NCI-H774 (cell line): Measurements from ENCODE around the gene ERCC6L2.

Source experiments
- DNase-seq: peaks from one replicate; lab custom pipeline; 2025; lab: John Stamatoyannopoulos, UW

Gene ERCC6L2

DNA sequence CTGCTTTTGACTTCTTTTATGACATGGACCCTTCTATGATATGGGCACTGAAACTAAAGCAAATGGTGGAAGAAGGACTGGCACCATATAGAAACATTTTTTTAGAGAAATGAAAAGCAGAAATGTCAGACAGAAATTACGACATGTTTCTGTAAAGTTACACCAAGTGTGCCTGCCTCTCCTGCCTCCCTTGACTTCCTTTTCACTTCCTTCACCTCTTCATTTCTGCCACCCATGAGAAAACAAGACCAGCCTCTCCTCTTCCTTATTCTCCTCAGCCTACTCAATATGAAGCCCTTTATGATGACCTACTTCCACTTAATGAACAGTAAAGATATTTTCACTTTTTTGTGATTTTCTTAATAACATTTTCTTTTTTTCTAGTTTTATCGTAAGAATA, 44.5 kb downstream of the ERCC6L2 start:
- DNase-seq, result no peak

DNA sequence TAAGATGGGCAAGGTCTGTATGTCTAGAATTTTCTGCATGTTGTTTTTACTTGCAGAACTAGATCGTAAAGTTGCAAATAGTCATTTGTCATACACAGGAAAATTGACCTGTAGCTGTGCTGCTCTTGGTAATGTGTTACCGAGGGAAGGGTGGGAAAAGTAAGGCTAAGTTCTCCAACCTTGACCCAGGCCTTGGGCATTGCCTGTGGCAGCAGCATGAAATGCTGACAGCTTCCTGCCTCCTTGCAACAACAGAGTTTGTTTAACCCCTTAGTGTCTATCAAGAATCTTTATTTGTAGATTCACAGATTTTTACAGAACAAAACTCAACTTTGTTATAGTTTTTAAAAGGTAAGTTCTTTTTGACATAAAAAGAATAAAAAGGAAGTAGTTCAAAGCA, 48.3 kb downstream of the ERCC6L2 start:
- DNase-seq, result no peak

DNA sequence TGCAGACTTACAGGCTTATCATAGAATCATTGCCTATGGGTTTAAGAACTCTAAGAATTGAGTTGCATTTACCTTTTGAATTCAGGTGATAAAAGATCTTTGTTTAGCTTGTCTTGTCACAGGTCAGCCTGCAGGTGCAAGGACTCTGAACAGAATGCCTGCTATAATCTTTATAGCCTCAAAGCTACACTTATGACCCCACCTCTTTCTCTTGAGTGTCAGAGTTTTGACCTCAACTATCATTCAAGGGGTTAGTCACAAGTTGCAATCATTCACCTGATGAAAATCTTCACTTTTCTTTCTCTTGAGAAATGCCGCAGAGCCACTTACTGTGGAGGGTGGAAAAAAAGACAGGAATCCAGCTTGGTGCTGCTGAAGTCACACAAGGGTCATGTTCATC, 49.5 kb downstream of the ERCC6L2 start:
- no peak for DNase-seq

DNA sequence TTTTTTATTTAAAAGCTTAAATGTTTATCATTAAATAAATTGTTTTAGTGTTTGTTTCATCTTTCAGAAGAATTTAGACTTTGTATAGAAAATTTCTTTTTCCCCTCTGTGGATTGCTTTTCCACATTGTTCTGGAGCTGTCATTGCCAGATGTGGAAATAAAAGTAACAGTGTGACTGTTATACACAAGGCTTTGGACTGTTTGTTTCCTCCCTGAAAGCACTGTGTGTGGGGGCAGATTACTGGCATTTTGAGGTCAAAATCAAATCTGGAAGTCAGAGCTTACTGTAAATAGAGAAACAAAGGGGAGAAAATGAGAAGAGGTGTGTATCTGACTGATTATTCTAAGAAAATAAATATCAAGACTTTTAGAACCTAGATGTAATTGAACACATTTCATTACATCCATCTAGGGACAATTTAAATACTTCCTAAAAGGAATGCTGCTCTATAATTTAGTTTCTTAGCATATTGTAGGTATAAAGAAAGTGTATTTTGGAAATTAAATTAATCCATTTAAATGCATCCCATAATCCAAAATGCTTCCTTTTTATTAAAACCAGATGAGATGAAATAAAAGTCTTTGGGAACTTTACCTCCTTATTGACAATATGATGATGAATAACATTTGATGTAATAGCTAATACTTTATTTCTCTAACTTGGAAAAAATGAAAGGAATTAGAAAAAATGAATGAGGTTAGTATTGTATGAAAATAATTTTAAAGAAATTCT, 51.9 kb downstream of the ERCC6L2 start:
- DNase-seq, result no peak

DNA sequence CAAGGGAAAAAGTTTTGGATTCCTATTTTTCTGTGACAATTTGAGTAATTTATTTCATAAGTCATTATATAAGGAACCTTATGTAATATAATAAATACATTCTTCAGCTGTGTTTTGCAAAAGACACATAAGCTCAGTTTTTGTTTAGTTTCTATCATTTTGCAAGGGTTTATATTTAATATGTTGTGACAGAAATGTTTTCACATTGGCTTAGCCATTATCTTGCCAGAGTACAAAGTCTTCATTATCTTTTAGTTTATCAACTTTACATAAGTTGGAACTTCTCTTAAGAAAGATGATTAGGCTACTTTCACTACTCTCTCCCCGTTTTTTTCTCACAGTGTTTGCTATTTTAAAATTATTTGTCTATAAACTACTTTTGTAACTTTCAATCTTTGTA, 54.8 kb downstream of the ERCC6L2 start:
- DNase-seq, result no peak

DNA sequence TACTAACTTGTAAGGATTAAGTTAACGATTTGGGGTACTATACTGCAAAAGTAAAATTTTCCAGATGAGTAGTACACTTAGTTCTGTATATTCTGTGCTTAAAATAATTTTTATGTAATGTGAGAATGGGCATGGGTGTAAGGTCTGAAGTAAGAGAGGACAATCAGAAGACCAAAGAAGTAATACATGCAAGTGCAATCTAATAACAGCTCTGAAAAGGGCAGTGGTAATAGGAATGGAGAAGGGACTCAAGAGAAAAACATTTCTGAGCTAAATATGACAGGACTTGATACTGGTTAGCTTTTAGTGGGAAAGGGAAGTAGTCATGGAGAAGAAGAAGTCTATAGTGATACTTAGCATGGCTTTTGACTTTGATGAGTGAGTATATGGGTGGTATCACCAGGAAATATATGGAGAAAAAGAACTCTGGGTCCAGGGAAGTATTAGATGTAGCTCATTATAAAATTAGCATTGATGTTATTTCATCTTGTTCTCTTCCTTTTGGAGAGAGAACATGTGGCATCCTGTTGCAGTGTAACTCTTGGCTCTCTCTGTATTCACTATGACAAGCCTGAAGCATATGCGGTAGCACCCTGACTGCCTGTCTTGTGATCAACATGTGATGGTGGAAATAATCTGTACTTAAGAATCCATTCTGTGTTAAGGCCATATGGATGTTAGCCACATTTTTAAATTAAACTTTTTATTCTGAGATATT, 60.5 kb downstream of the ERCC6L2 start:
- DNase-seq, result no peak

DNA sequence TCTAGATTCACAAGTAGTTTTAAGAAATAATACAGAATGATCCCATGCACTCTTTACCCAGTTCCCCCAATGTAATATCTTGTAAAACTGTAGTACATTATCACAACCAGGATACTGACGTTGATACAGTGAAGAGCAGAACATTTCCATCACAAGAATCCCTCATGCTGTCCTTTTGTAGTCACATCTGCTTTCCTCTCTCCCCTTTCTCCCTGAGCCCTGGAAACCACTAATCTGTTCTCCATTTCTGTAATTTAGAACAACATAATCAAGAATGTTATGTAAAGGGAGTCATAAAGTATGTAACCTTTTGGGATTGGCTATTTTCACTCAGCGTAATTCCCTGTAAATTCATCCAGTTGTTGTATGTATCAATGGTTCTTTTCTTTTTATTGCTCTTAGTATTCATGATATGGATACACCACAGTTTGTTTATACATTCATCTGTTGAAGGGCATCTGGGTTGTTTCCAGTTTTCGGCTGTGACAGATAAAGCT, 61.1 kb downstream of the ERCC6L2 start:
- DNase-seq, result no peak

DNA sequence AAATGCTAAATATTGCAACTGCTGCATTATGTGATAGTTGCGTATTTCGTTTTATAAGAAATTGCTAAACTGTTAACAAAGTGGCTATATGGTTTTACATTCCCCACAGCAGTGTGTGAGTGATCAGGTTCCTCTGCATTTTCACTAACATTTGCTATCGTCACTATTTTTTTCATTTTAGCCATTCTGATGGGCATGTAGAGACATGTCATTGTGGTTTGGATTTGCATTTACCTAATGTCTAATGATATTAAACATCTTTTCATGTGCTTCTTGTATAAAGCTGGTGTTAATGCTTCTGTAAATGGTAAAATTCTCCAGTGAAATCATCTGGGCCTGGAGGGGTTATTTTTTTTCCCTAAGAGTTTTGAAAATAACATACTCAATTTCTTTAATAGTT, 61.6 kb downstream of the ERCC6L2 start:
- DNase-seq, result no peak

DNA sequence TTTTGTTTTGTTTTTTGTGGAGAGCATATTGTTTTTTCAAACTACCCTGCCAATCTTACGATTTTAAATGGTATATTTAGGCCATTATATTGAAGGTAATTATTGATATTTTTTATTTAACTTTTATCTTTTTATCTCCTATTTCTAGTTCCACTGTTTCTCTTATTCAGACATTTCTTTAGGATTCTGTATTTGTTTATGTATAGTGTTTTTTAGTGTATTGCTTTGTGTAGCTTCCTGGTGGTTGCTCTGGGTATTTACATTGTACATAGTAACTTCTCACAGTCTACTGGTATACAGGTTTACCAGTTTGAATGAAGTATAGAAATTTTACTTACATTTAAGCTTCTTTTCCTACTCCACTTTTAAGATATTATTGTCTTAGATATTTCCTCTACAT, 63.2 kb downstream of the ERCC6L2 start:
- no peak for DNase-seq

DNA sequence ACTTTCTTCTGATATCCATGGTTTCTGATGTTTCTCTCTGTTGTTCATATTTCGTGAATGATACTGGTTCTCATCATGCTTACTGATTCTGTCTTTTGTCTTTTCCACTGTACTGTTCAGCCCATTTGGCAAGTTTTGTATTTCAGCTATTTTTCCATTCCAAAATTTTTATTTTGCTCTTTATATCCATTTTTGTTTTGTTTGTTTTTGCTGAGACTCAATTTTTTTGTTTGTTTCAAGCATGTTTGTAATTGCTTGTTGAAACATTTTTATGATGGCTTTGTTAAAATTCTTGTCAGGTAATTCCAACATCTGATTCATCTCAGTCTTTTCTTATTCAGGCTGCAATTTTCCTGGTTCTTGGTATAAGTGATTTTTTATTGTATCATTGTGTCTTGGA, 64.0 kb downstream of the ERCC6L2 start:
- no peak for DNase-seq

DNA sequence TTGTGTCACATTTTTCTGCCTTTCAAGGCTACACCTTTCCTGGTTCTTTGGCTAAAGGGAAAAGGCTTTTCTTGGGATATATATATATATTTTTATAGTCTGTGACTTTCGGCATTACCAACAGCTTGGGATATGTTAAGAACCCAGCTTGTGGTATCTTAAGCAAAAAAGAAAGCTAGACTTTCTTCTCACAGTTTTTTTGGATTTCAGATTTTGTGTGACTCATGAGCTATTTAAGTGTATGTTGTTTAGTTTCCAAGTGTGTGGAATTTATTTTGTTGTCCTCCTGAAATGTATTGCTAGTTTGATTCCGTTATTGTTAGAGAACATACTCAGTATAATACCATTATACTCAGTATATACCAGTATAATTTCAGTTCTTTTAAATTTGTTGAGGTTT, 64.8 kb downstream of the ERCC6L2 start:
- no peak for DNase-seq

DNA sequence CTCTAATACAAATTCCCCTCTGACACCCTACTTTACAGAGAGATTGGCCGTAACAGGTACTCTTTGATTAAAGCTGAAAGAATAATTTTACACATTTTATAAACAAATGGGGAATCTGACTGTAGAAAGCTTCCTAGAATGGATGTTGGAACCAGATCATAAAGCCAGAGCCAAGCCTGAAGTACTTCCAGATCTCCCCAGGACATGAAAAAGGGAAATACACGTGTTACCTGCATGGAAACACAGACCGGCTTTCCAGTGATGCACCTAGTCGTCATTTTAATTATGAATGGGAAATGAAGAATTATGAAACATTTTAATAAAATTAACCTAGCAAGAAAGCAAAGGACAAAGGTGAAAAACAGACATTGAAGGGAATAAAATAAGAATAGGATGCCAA, 66.5 kb downstream of the ERCC6L2 start:
- no peak for DNase-seq

DNA sequence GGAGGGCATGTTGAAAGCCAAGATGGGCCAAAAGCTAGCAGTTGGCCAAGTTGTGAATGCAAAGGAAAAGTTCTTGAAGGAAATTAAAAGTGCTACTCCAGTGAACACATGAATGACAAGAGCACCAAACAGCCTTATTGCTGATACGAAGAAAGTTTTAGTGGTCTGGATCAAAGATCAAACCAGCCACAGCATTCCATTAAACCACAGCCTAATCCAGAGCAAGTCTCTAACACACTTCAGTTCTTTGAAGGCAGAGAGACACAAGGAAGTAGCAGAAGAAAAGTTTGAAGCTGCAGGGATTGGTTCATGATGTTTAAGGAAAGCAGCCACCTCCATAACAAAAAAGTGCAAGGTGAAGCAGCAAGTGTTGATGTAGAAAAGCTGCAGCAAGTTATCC, 71.6 kb downstream of the ERCC6L2 start:
- no peak for DNase-seq

DNA sequence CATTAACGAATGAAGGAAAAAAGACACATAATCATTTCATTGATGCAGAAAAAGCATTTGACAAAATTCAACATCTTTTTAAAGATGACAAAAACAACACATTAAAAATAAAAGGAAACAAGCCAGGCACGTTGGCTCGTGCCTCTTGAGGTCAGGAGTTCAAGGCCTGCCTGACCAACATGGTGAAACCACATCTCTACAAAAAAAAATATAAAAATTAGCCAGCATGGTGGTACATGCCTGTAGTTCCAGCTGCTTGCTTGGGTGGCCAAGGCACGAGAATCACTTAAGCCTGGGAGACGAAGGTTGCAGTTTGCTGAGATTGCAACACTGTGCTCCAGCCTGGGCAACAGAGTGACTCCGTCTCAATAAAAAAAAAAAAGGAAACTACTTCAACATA, 77.0 kb downstream of the ERCC6L2 start:
- no peak for DNase-seq

DNA sequence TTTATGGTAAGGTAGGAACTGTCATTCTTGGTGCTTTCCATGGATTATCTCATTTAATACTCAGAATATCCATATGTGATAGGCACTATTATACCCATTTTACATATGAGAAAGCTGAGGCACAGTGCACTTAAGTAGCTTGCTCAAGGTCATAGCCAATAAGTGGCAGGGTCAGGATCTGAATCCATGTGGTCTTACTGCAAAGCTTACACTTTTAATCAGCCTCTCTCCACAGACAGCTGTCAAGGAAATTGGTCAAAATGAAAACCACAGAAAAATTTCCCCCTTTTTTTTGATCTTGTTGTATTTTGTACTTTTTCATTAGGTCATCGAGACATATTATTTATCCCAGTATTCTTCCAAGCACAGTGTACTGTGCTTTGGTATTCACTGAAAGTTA, 78.5 kb downstream of the ERCC6L2 start:
- DNase-seq, result no peak

DNA sequence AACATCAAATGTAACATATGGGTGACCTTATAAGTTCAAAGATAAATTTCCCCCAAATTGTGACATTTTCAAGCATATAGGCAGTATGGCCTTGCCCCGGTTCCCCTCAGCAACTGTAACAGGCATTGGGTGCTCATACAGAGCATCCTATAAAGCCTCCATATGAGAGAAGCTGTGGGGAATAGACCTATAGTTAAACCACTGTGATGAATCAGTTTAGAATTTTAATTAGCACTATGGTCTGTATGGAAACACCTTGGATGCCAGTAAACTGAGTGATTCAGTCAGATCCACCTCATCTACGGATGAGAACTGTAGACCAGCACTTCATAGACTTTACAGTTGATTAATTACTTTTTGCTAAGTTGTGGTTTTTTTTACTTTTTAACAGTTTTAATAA, 79.4 kb downstream of the ERCC6L2 start:
- DNase-seq, result no peak

DNA sequence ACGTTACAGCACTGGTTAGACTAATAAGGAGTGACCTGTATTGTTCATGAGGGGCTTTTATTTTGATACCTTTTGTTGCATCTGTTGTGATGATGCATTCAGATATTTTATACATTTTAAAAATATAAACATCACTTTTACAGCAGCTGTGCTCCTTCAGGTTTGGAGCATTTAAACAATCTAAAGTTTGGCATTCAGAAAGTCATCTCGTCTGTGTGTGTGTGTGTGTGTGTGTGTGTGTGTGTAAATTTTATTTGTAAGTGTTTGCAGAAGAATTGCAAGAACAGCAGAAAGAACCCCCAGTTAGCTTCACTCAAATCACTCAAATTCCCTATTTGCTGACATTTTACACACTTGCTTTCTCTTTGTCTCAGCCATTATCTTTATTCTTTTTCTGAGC, 87.4 kb downstream of the ERCC6L2 start:
- DNase-seq, result no peak

DNA sequence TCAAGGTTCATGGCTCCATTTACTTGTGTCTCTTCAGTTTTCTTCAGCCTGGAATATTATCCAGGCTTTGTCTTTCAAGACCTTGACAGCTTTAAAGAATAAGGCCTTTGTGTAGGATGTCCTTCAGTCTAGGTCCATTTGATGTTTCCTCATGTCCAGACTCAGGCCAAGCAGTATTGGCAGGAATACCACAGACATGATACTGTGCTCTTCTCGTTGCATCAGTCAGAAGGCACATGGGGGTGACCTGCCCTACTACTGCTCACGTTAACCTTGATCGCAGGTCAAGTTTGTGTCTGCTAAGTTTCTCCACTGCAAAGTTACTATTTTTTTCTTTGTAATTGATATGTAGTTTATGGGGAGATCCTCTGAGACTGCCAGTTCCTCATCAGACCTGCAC, 88.2 kb downstream of the ERCC6L2 start:
- no peak for DNase-seq

DNA sequence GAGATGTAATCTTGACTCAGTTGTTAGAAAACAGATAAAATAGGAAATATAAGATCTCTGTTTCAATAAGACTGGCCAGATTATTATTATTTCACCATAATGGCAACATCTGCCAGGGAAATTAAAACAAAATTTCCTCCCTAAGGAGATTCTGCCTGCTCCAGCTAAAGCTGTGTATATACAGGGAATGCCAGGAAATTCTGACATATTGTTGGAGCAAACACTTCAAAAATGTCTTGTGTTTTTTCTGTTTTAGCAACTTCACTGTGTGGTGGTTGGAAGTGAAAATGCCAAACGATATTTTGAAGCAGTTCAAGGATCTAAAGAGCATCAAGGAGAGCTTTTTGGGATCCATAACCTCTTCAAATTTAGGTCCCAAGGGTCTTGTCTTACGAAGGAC, 90.8 kb downstream of the ERCC6L2 start:
- no peak for DNase-seq

DNA sequence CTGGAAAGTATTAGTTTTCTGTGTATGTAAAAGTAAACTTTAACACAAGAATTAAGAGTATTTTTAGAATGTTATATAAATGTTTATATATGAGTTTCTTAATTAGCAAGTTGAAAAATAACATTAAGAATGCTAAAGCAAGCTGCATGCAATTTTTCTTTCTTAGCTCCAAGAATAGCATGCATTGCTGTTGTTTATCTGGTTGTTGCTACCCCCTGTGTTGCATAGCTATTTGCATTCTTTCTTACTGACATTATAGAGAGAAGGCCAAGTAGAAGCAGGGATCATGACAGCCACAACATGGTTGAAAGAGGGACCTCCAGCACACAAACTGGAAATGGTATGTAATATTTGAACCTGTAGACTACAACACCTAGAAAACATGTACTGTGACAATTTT, 94.8 kb downstream of the ERCC6L2 start:
- no peak for DNase-seq

DNA sequence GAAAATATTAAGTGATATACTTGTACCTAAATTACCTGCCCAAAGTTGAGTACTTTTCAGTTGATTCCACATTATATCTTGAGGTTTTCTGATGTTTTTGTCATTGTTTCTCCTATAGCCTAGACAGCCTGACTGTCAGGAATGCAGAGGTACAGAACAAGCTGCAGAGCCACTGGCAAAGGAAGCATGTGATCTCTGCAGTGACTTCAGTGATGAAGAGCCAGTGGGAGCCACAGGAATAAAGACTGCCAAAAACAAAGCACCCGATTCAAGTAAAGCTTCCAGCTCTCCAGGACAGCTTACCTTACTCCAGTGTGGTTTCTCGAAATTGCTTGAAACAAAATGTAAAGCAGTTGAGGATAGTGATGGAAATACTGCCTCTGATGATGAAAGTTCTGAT, 96.3 kb downstream of the ERCC6L2 start:
- no peak for DNase-seq

DNA sequence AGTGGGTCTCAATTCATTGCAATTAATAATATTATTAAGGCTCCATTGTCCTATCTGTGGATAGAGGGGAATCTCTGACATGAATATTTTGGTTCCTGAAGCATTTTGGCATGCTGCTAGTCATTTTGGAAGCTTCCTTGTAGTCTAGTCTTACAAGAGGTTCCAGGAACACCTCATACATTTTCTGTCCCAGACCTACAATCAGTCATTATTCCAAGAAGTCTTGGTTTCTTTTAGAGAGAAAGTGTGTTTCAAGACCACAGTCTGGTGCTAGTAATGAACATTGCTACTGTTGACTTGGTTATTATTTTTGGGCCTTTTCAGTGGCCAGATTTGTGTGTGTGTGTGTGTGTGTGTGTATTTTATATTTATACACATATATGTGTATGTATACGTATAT, 98.9 kb downstream of the ERCC6L2 start:
- no peak for DNase-seq

DNA sequence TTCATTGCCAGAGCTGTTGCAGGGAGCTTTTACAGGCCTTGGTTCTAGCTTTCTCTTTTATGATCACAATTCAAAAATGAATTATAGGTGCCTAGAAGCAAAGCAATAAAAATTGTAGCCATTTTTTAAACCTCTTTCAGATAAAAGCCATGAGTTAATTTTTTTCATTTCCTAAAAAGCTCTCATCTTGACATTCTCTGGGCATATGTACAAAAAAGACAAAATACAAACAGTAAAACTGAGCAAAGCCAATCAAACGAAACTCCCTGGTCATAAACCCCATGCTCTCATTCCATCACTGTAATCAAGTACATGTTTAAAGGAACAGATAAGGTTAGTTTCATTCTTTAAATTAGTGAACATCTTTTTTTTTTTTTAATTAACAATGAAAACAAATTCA, 101.9 kb downstream of the ERCC6L2 start:
- DNase-seq, result no peak

DNA sequence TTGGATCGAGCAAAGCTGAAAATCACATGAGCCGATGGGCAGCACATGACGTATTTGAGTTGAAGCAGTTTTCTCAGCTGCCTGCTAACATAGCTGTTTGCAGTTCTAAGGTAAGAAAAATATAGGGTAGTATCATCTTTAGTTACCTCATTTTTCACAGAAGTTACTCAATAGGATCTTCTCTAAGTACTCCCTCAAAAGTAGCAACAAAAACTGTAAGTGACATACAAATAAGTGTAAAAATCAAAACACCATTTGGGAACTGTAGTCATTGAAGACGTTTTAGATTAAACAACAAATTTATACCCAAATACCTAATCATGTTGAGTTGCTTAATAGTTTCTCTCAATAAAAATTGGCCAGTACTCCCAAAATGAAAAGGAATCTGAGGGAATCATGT, 102.6 kb downstream of the ERCC6L2 start:
- DNase-seq, result no peak
